ENCODE results near the gene TMC5.

TMC5 gene

DNA sequence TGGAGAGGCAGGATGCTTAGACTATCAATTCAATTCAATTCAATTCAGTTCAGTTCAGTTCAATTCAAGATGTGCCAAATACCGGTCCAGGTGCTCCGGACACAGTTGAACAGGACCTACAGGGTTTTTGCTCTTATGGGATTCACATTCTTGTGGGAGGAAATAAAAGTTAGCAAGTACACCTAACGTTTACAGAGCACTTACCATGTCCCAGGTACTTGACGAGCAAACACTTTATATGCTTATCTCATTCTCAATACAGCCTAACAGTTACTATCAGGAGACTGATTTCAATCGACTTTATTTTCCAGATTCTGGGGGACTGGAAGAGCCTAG lies 104.7 kb downstream of the TMC5 start:
- Histone ChIP-seq H3K27ac (ENCODE audit: low read depth, low read length, severe bottlenecking) (no peak overlapping the region), H3K4me3 (ENCODE audit: extremely low read depth, insufficient read depth, low read length, poor library complexity, severe bottlenecking) (no peak overlapping the region), H3K9me3 (ENCODE audit: control insufficient read depth, low read length) (no peaks in the 10 kb centered on the region), H3K4me1 (ENCODE audit: control insufficient read depth, insufficient read depth, low read length, poor library complexity, severe bottlenecking) (peaks cover 10% of the 10 kb centered on the region), H3K36me3 (ENCODE audit: control insufficient read depth, insufficient read depth, low read length) (peaks cover 11% of the 10 kb centered on the region)
- 44 to 53% methylated on average over 2 to 5 of the region's 5 CpGs for WGBS, 2 experiments (ENCODE audit: insufficient coverage in 2 of 2)

DNA sequence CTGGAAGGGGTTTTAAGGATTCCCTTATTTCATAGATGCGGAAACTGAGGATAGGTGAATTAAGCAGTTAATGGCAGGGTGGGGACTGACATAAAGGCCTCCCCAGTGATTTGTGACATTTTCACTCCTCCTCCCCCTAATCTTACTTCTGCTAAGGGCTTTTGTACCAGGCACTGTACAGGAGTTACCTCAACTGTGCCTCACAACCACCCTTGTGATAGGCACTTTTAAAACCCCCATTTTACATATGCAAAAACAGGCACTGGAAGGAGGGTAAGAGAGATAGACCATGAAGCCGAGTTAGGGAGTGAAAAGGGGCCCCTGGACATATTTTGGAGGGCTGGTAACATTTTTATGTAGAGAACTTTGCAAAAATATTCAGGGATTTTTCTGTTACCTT lies 105.1 kb downstream of the TMC5 start:
- H3K27ac ChIP-seq (ENCODE audit: low read depth, low read length, severe bottlenecking), result no peak overlapping the region
- H3K4me1 ChIP-seq (ENCODE audit: control insufficient read depth, insufficient read depth, low read length, poor library complexity, severe bottlenecking), result peaks cover 10% of the 10 kb centered on the region
- H3K4me3 ChIP-seq (ENCODE audit: extremely low read depth, insufficient read depth, low read length, poor library complexity, severe bottlenecking), result no peak overlapping the region
- H3K36me3 ChIP-seq (ENCODE audit: control insufficient read depth, insufficient read depth, low read length), result peaks cover 9% of the 10 kb centered on the region
- no peaks in the 10 kb centered on the region for H3K9me3 ChIP-seq (ENCODE audit: control insufficient read depth, low read length)
- WGBS, 2 experiments (ENCODE audit: insufficient coverage in 2 of 2), result 89% methylated on average over 1 of the region's 2 CpGs; no CpG with 5 or more reads in 1 of the 2 experiments

DNA sequence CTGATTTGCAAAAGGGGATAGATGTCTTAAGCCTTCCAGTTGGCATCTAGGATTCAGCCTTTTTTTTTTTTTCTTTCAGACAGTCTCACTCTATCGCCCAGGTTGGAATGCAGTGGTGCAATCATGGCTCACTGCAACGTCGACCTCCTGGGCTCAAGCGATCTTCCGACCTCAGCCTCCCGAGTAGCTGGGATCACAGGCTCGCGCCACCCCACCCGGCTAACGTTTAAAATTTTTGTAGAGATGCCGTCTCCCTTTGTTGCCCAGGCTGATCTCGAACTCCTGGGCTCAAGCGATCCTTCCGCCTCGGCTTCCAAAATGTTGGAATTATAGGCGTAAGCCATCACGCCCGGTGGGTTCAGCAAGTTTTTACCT lies 105.5 kb downstream of the TMC5 start:
- 82 to 88% methylated on average over 13 to 16 of the region's 18 CpGs for WGBS, 2 experiments (ENCODE audit: insufficient coverage in 2 of 2)
- no peak overlapping the region for H3K4me3 ChIP-seq (ENCODE audit: extremely low read depth, insufficient read depth, low read length, poor library complexity, severe bottlenecking)
- peaks cover 9% of the 10 kb centered on the region for H3K36me3 ChIP-seq (ENCODE audit: control insufficient read depth, insufficient read depth, low read length)
- no peaks in the 10 kb centered on the region for H3K9me3 ChIP-seq (ENCODE audit: control insufficient read depth, low read length)
- no peak overlapping the region for H3K27ac ChIP-seq (ENCODE audit: low read depth, low read length, severe bottlenecking)
- peaks cover 10% of the 10 kb centered on the region for H3K4me1 ChIP-seq (ENCODE audit: control insufficient read depth, insufficient read depth, low read length, poor library complexity, severe bottlenecking)

DNA sequence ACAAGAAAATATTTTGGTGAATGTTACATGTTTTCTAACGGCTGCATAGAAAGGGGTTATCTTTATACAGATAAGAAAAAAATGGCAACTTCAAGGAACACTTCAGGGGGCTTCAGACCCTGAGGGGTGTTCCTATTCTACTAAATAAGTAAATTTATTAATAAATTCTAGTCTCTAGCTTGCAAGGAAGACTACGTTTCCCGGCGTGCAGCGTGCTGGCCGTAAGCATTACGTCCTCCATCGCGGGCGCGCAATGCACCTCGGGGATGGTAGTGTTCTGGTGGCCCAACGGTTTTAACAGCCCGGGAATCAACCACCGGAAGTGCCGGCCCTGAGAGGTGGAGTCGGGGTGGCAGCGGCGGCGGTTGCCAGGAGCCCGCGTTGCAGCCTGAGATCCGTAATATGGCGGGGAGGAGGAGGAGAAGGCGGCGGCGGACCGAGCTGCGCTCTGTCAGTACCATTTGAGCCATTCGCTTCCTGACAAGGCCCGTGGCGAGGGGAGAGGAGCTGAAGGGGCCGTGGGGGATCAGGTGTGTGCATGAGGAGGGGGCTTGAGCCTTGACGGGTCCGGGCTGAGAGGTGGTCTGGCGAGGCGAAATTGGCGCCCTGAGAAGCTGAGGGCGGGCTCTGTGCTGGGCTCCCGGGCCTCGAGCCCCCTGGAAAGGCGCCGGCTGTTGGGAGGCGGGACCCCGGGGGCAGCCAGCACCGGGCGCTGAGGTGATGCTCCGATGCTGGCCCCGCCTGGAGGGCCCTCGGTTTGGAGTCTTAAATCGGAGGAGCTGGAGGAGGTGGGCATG lies 106.1 kb downstream of the TMC5 start, which contains the start of gene CCP110:
TSS of gene CCP110 (plus strand) at position 384 of the 797 bp plus-strand sequence. CDS start 3,940 bp downstream, outside the sequence.
- Histone ChIP-seq H3K36me3 (ENCODE audit: control insufficient read depth, insufficient read depth, low read length) (peaks cover 8% of the 10 kb centered on the region), H3K27ac (ENCODE audit: low read depth, low read length, severe bottlenecking) (peak within 1 kb of the TSS; percentile 33), H3K9me3 (ENCODE audit: control insufficient read depth, low read length) (no peaks in the 10 kb centered on the region), H3K4me3 (ENCODE audit: extremely low read depth, insufficient read depth, low read length, poor library complexity, severe bottlenecking) (peak within 1 kb of the TSS; percentile 92), H3K4me1 (ENCODE audit: control insufficient read depth, insufficient read depth, low read length, poor library complexity, severe bottlenecking) (peaks cover 10% of the 10 kb centered on the region)
- WGBS, 2 experiments (ENCODE audit: insufficient coverage in 2 of 2), result 0% methylated on average over 23 to 39 of the region's 51 CpGs

DNA sequence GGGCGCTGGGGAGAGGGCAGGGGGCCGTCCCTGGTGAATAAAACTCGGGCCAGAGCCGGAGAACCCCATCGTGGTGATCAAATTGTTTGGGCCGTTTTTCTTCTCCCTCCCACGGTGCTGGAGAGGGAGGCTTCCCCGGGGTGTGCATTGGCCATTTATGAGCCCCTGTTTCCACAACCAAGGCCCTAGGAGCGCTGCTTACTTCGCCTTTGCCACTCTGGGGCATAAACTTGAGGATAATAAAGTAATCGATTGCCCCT lies 106.6 kb downstream of the TMC5 start:
- Histone ChIP-seq H3K36me3 (ENCODE audit: control insufficient read depth, insufficient read depth, low read length) (peaks cover 3% of the 10 kb centered on the region), H3K27ac (ENCODE audit: low read depth, low read length, severe bottlenecking) (peak overlapping the region; percentile 33), H3K4me3 (ENCODE audit: extremely low read depth, insufficient read depth, low read length, poor library complexity, severe bottlenecking) (peak overlapping the region; percentile 92), H3K4me1 (ENCODE audit: control insufficient read depth, insufficient read depth, low read length, poor library complexity, severe bottlenecking) (peaks cover 10% of the 10 kb centered on the region), H3K9me3 (ENCODE audit: control insufficient read depth, low read length) (no peaks in the 10 kb centered on the region)
- WGBS, 2 experiments (ENCODE audit: insufficient coverage in 2 of 2), result 0 to 1% methylated on average over 6 to 10 of the region's 11 CpGs

DNA sequence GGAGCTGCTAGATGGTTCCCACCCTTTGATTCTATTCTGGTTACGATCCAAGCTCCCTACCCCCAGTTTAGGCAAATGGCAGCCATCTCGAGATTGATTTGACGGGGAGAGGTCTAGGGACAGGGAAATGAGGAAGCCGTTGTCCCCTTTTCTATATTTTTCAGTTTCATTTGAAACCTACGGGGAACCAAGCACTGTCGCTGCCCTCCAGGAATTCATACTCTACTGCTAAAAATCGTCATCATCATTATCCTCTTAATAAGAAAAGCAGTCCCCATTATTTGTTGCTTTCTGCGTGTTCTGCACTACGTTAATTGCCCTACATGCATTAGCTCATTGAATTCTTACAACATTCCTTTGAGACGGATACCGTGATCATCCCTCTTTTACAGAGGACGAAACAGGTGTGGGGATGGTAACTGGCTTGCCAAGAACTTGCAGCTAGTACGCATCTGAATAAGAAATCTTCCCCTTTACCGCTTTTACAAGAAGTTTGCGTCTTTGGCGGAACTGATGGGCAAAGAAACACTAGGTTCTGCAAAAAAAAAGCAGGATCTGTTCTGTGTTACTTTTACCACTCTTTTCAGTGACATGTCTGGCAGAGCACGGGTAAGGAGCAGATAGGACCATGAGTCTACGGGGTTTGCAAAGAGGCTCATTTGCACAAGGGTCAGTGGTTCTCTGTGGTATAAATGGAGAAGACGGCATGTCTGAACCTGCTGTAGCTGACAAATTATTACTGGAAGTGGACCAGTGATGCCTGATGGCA lies 107.1 kb downstream of the TMC5 start:
- H3K27ac ChIP-seq (ENCODE audit: low read depth, low read length, severe bottlenecking), result peak overlapping the region; percentile 33
- 10 to 12% methylated on average over 13 of the region's 19 CpGs for WGBS, 2 experiments (ENCODE audit: insufficient coverage in 2 of 2)

DNA sequence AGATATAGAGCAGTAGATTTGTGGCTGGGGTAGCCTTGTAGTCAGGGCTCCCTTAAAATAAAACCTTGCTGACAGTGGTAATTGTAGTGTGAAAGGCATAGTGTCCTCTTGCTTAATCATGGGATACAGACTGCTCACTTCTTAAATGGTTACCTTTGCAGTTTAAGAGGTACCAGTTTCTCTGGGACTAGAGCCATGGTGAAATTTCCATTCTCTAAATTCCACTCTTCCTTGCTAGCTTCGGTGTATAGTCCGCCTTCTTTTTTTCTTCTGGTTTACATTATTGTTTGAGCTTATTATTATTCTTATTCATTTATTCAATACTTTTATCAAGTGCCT lies 107.7 kb downstream of the TMC5 start:
- no CpG with 5 or more reads among the region's 2 CpGs for WGBS, 2 experiments (ENCODE audit: insufficient coverage in 2 of 2)
- no peaks in the 10 kb centered on the region for H3K9me3 ChIP-seq (ENCODE audit: control insufficient read depth, low read length)
- H3K27ac ChIP-seq (ENCODE audit: low read depth, low read length, severe bottlenecking), result no peak overlapping the region
- peaks cover 8% of the 10 kb centered on the region for H3K36me3 ChIP-seq (ENCODE audit: control insufficient read depth, insufficient read depth, low read length)
- peaks cover 9% of the 10 kb centered on the region for H3K4me1 ChIP-seq (ENCODE audit: control insufficient read depth, insufficient read depth, low read length, poor library complexity, severe bottlenecking)
- H3K4me3 ChIP-seq (ENCODE audit: extremely low read depth, insufficient read depth, low read length, poor library complexity, severe bottlenecking), result peak overlapping the region; percentile 92

More for the DNA sequence above, 107.1 kb downstream of the TMC5 start:
- H3K9me3 ChIP-seq (ENCODE audit: control insufficient read depth, low read length), result no peaks in the 10 kb centered on the region
- peak overlapping the region; percentile 92 for H3K4me3 ChIP-seq (ENCODE audit: extremely low read depth, insufficient read depth, low read length, poor library complexity, severe bottlenecking)
- peaks cover 10% of the 10 kb centered on the region for H3K4me1 ChIP-seq (ENCODE audit: control insufficient read depth, insufficient read depth, low read length, poor library complexity, severe bottlenecking)
- H3K36me3 ChIP-seq (ENCODE audit: control insufficient read depth, insufficient read depth, low read length), result peaks cover 4% of the 10 kb centered on the region

DNA sequence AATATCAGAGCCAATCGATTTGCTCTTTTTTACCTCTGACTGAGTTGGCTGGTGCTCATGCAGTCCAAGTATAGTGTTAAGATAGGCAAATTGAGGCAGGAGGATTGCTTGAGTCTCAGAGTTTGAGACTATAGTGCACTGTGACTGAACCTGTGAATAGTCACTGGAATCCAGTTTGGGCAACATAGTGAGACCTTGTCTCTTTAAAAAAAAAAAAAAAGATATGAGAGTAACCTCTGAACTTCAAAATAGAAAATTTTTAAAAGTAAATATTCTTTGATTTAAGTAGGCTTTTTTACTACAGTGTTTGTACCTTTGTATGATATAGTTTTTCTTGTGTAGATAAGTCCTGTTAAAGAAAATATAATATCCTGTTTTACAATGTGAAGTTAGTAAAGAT lies 109.5 kb downstream of the TMC5 start:
- peaks cover 5% of the 10 kb centered on the region for H3K4me1 ChIP-seq (ENCODE audit: control insufficient read depth, insufficient read depth, low read length, poor library complexity, severe bottlenecking)
- no peaks in the 10 kb centered on the region for H3K9me3 ChIP-seq (ENCODE audit: control insufficient read depth, low read length)
- H3K27ac ChIP-seq (ENCODE audit: low read depth, low read length, severe bottlenecking), result no peak overlapping the region
- no peak overlapping the region for H3K4me3 ChIP-seq (ENCODE audit: extremely low read depth, insufficient read depth, low read length, poor library complexity, severe bottlenecking)
- WGBS, 2 experiments (ENCODE audit: insufficient coverage in 2 of 2), result 100% methylated on average over 1 of the region's 1 CpG; no CpG with 5 or more reads in 1 of the 2 experiments
- H3K36me3 ChIP-seq (ENCODE audit: control insufficient read depth, insufficient read depth, low read length), result peaks cover 12% of the 10 kb centered on the region

DNA sequence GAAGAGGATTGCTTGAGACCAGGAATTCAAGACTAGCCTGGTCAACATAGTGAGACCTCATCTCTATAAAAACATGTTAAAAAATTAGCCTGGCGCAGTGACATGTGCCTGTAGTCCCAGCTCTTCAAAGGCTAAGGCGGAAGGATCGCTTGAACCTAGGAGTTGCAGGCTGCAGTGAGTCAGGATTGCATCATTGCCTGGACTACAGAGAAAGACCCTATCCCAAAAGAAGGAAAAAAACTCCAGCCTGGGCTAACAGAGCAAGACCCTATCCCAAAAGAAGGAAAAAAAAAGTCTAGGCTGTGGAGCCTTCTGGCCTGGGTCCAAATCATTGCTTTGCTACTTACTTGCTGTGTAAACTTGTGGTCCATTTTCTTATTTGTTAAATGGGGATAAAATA lies 111.0 kb downstream of the TMC5 start:
- H3K36me3 ChIP-seq (ENCODE audit: control insufficient read depth, insufficient read depth, low read length), result peaks cover 12% of the 10 kb centered on the region
- no peak overlapping the region for H3K4me3 ChIP-seq (ENCODE audit: extremely low read depth, insufficient read depth, low read length, poor library complexity, severe bottlenecking)
- H3K9me3 ChIP-seq (ENCODE audit: control insufficient read depth, low read length), result no peaks in the 10 kb centered on the region
- H3K27ac ChIP-seq (ENCODE audit: low read depth, low read length, severe bottlenecking), result no peak overlapping the region
- peaks cover 5% of the 10 kb centered on the region for H3K4me1 ChIP-seq (ENCODE audit: control insufficient read depth, insufficient read depth, low read length, poor library complexity, severe bottlenecking)
- 83 to 100% methylated on average over 2 to 3 of the region's 3 CpGs for WGBS, 2 experiments (ENCODE audit: insufficient coverage in 2 of 2)

DNA sequence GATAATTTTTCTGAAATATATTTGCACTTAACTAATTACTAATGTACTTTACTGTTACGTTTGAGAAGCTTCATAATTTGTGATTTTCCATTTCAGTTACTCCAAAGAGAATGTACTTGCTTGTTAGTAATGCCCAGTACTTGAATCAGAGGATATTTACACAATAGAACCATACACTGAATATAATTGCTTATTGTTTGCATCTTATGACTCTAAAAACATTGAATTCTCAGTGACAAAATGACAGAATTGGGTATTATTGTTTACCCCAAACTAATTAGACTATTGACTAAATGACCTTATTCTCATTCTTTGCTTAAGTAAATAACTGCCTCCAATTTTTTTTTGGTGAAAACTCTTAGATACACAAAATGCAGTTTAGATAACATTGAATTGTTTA lies 114.9 kb downstream of the TMC5 start:
- Histone ChIP-seq H3K36me3 (ENCODE audit: control insufficient read depth, insufficient read depth, low read length) (peaks cover 27% of the 10 kb centered on the region), H3K4me1 (ENCODE audit: control insufficient read depth, insufficient read depth, low read length, poor library complexity, severe bottlenecking) (no peaks in the 10 kb centered on the region), H3K9me3 (ENCODE audit: control insufficient read depth, low read length) (no peaks in the 10 kb centered on the region), H3K27ac (ENCODE audit: low read depth, low read length, severe bottlenecking) (no peak overlapping the region), H3K4me3 (ENCODE audit: extremely low read depth, insufficient read depth, low read length, poor library complexity, severe bottlenecking) (no peak overlapping the region)
- no CpG with 5 or more reads among the region's 1 CpG for WGBS, 2 experiments (ENCODE audit: insufficient coverage in 2 of 2)
